Raji (cell line): ENCODE results near the gene CAMK2D.

Experiments used
- POLR2A ChIP-seq: IDR thresholded peaks from 2 replicates; pipeline ENCODE4 v1.6.1; 2011; ENCODE audit warnings: low read depth, low read length, control low read depth; ENCODE audit not compliant: insufficient read depth

CAMK2D gene

GRCh38 chr4:113440371-113440770 is 321.2 kb downstream of the CAMK2D start:
- TF ChIP-seq POLR2A = no peak

DNA sequence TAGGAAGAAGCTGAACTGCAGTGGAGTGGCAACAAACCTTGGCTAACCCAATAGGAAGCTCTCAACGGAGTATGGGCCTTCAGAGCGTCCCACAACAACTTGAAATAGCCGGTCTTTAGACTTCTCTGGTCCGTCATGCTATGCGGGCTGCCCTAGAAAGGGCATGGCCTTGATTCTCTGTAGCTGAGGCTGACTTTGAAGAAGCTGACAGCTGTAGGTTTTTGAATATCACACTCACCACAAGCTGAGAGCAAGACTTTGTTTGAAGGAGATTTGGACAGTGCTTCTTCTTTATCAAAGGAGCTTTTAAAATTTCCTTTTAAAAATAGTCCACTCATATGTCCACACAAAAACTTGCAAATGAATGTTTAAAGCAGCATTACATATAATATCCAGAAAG is 322.9 kb downstream of the CAMK2D start:
- TF ChIP-seq POLR2A = no peak

DNA sequence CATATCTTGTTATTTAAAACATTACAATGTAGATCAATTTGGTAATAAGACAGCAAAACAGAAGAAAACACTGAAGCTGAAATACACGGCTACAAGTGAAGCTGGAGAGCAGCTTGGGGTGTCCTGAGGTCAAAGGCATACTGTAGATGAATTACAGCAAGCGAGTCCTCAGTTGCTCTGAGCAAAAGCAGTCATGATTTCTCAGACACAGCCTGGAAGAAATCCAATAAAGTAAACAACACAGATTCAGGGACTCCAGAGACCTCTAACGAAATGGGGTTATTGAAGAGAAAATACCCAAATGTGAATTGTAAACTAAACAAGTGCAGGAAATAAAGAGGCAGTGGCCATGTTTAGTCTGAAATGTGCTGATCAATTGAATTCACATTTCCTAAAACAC is 324.4 kb downstream of the CAMK2D start:
- no peak for TF ChIP-seq POLR2A

- TF ChIP-seq POLR2A = no peak
These were observed 325.2 kb downstream of the CAMK2D start for GRCh38 chr4:113436360-113436759.

GRCh38 chr4:113435893-113436292 is 325.6 kb downstream of the CAMK2D start:
- TF ChIP-seq POLR2A = no peak

DNA sequence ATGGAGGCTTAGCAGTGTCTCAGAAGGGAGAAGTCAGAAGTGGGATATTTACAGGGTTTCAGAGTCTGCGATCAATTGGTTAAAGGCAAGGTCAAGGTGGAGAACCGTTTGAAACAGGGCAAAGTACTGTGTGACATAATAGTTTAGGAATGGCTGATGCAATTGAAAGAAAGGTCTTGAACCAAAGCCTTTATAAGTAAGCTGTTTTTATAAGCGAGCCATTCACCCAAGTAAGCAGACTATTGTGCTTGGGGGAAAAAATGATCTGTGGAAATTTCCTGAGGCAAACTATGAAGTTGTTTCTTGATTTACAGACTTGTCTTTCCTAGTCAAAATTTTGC is 327.3 kb downstream of the CAMK2D start:
- TF ChIP-seq POLR2A = no peak

GRCh38 chr4:113433536-113434246 is 327.8 kb downstream of the CAMK2D start:
- no peak for TF ChIP-seq POLR2A

GRCh38 chr4:113433116-113433515 is 328.4 kb downstream of the CAMK2D start:
- TF ChIP-seq POLR2A = no peak

DNA sequence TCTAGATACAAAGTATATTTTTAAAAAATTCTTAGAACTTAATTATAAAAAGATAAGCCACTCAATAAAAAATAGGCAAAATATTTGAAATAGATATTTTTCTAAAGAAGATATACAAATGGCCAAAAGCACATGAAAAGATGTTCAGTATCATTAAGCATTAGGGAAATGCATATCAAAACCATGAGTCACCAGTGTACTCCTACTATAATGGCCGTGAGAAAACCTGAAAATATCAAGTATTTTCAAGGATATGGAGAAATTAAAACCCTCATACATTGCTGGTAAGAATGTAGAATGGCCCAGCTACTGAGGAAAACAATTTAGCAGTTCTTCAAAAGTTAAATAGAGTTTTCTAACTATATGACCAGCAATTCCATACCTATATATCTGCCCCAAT is 337.9 kb downstream of the CAMK2D start:
- TF ChIP-seq POLR2A = no peak

- no peak for TF ChIP-seq POLR2A
These were observed 340.6 kb downstream of the CAMK2D start for GRCh38 chr4:113420938-113421337.

GRCh38 chr4:113419631-113420030 is 341.9 kb downstream of the CAMK2D start:
- TF ChIP-seq POLR2A = no peak

DNA sequence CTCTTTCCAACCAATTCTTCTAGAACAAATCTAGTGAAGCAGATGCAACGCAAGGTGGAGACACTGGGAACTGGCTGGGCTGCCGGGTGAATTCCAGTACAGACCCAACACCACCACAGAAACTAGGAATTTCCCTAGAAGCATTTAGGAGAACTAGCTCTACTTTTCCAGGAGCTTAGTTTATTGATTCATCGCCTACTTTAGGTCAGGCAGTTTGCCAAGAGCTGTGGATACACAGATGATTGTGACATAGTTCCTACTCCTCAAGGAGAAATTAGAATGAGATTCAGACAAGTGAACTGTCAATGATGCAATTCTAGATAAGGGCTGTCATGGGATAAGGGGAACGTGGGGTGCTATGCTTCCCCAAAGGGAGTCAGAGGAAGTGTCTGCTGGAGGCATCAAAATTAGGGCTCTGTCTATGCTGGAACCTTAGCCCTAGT is 350.0 kb downstream of the CAMK2D start:
- no peak for TF ChIP-seq POLR2A

GRCh38 chr4:113410686-113411085 is 350.9 kb downstream of the CAMK2D start:
- no peak for TF ChIP-seq POLR2A

- TF ChIP-seq POLR2A = no peak
These were observed 352.4 kb downstream of the CAMK2D start for GRCh38 chr4:113409181-113409580.

GRCh38 chr4:113407409-113407808 is 354.1 kb downstream of the CAMK2D start:
- TF ChIP-seq POLR2A = no peak

- no peak for TF ChIP-seq POLR2A
These were observed 354.9 kb downstream of the CAMK2D start for GRCh38 chr4:113406723-113407016.
